GM23338 (cell line): Measurements from ENCODE around the gene PICALM. TPM values are rescaled to one million over a fixed set of nuclear protein-coding genes. Genes with fewer than 3 reads are reported as not detected.

Source experiments
- ATAC-seq: fragments of 200-7000 bp; cut with Tn5 transposase; 3 replicates; pipeline ENCODE4 v1.9.1; 2020
- DNase-seq: peaks from one replicate; pipeline ENCODE4 v3.0.0-alpha.2; 2015; ENCODE audit warnings: low spot score
- H2AFZ ChIP-seq: fragments of 200-600 bp; sonication (generic); 2 replicates; pipeline ENCODE4 v1.8.0; 2016; ENCODE audit warnings: antibody characterized with exemption, mild to moderate bottlenecking, moderate library complexity
- H3F3A ChIP-seq: fragments of 200-600 bp; sonication (generic); replicated peaks from 2 replicates; pipeline ENCODE4 v1.8.0; 2017; ENCODE audit warnings: antibody characterized with exemption, mixed run types, low read depth
- H3K27ac ChIP-seq: fragments of 200-600 bp; sonication (generic); 2 replicates; pipeline ENCODE4 v1.6.1; 2016; ENCODE audit warnings: low read depth
- H3K27me3 ChIP-seq: fragments of 200-600 bp; sonication (generic); 2 replicates; pipeline ENCODE4 v1.8.0; 2016; ENCODE audit warnings: mild to moderate bottlenecking, mixed run types, moderate library complexity; ENCODE audit not compliant: insufficient read depth
- H3K36me3 ChIP-seq: fragments of 200-600 bp; sonication (generic); 2 replicates; pipeline ENCODE4 v1.8.0; 2016; ENCODE audit warnings: mild to moderate bottlenecking; ENCODE audit not compliant: insufficient read depth
- H3K4me1 ChIP-seq: fragments of 200-600 bp; sonication (generic); 2 replicates; pipeline ENCODE4 v1.8.0; 2016; ENCODE audit warnings: mild to moderate bottlenecking, moderate library complexity; ENCODE audit not compliant: insufficient read depth
- H3K4me2 ChIP-seq: fragments of 200-600 bp; sonication (generic); 2 replicates; pipeline ENCODE4 v1.7.1; 2017; ENCODE audit warnings: mixed run types
- H3K4me3 ChIP-seq: fragments of 200-600 bp; sonication (generic); 2 replicates; pipeline ENCODE4 v1.6.1; 2016; ENCODE audit warnings: mixed run types
- H3K79me2 ChIP-seq: fragments of 200-600 bp; sonication (generic); replicated peaks from 2 replicates; pipeline ENCODE4 v1.8.0; 2017; ENCODE audit warnings: mild to moderate bottlenecking; ENCODE audit not compliant: insufficient read depth
- H3K9me2 ChIP-seq: fragments of 200-600 bp; sonication (generic); 2 replicates; pipeline ENCODE4 v1.8.0; 2017; ENCODE audit not compliant: insufficient read depth
- H4K20me1 ChIP-seq: fragments of 200-600 bp; sonication (generic); replicated peaks from 2 replicates; pipeline ENCODE4 v1.8.0; 2017; ENCODE audit warnings: mild to moderate bottlenecking; ENCODE audit not compliant: insufficient read depth
- H3K27ac Mint-ChIP-seq: 2 replicates; pipeline ENCODE4 v1.8.0; 2020; ENCODE audit warnings: inconsistent platforms, mild to moderate bottlenecking, moderate library complexity, mixed read lengths
- H3K27me3 Mint-ChIP-seq: 3 replicates; pipeline ENCODE4 v1.8.0; 2022; ENCODE audit warnings: low read depth, mild to moderate bottlenecking, moderate library complexity, mixed read lengths, inconsistent platforms; ENCODE audit not compliant: insufficient read depth, poor library complexity
- H3K36me3 Mint-ChIP-seq: 3 replicates; pipeline ENCODE4 v1.8.0; 2021; ENCODE audit warnings: low read depth, mild to moderate bottlenecking, inconsistent platforms, moderate library complexity, mixed read lengths
- H3K4me1 Mint-ChIP-seq: 3 replicates; pipeline ENCODE4 v1.8.0; 2020; ENCODE audit warnings: mild to moderate bottlenecking, inconsistent platforms, mixed read lengths
- H3K4me3 Mint-ChIP-seq: 3 replicates; pipeline ENCODE4 v1.8.0; 2021; ENCODE audit warnings: moderate library complexity, mild to moderate bottlenecking, inconsistent platforms, mixed read lengths
- H3K9me3 Mint-ChIP-seq: 3 replicates; pipeline ENCODE4 v1.8.0; 2020; ENCODE audit warnings: moderate library complexity, mild to moderate bottlenecking, inconsistent platforms, mixed read lengths
- CREB1 ChIP-seq: fragments of 250-450 bp; sonication (Bioruptor Pico); IDR thresholded peaks from 2 replicates; pipeline ENCODE4 v1.5.0; 2020; ENCODE audit warnings: low read depth, mild to moderate bottlenecking, moderate library complexity
- EZH2 ChIP-seq: fragments of 200-600 bp; sonication (generic); IDR thresholded peaks from one replicate; pipeline ENCODE4 v1.8.0; 2017; ENCODE audit warnings: antibody characterized with exemption, mild to moderate bottlenecking, low read depth; ENCODE audit not compliant: unreplicated experiment
- EZH2phosphoT487 ChIP-seq: fragments of 200-600 bp; sonication (generic); IDR thresholded peaks from one replicate; pipeline ENCODE4 v1.8.1; 2018; ENCODE audit warnings: antibody characterized with exemption; ENCODE audit not compliant: unreplicated experiment
- JUNB ChIP-seq: IDR thresholded peaks from one replicate; pipeline ENCODE4 v1.6.1; 2016; ENCODE audit warnings: antibody characterized with exemption; ENCODE audit not compliant: unreplicated experiment
- NANOG ChIP-seq: IDR thresholded peaks from 2 replicates; pipeline ENCODE4 v1.6.1; 2016; ENCODE audit warnings: antibody characterized with exemption, borderline replicate concordance
- POLR2AphosphoS5 ChIP-seq: IDR thresholded peaks from 2 replicates; pipeline ENCODE4 v1.6.1; 2016; ENCODE audit warnings: antibody characterized with exemption, low read depth
- STAT1 ChIP-seq: IDR thresholded peaks from one replicate; pipeline ENCODE4 v1.6.1; 2016; ENCODE audit warnings: antibody characterized with exemption; ENCODE audit not compliant: unreplicated experiment
- ZNF114 ChIP-seq: fragments of 250-450 bp; sonication (Bioruptor Pico); IDR thresholded peaks from 2 replicates; pipeline ENCODE4 v1.5.0; 2020; ENCODE audit warnings: mild to moderate bottlenecking, moderate library complexity
- ZNF331 ChIP-seq: fragments of 250-450 bp; sonication (Bioruptor Pico); IDR thresholded peaks from 2 replicates; pipeline ENCODE4 v1.5.0; 2020; ENCODE audit warnings: low read depth, mild to moderate bottlenecking, moderate library complexity
- polyA plus RNA-seq: library from polyadenylated mRNA; unstranded; fragments of >200 nt; fragmentation: Nextera tagmentation; extraction: Ambion mirVana; gene quantifications from 2 replicates; pipeline ENCODE4 v1.2.1, GENCODE V29; 2016
- total RNA-seq: library from RNA; depleted of rRNA; stranded (reverse); fragments of >200 nt; shearing (Covaris generic); gene quantifications from 2 replicates; pipeline ENCODE4 v1.2.3, GENCODE V29; 2014
- TF ChIP-seq, protein P1 (sequence below), 2 experiments: fragments of 200-600 bp in 1 of 2; sonication (generic) in 1 of 2; conservative IDR thresholded peaks; 2 replicates each; pipeline versions ENCODE4 v1.5.1 to v1.6.1; 2016 to 2017; ENCODE audit warnings: antibody characterized with exemption in 2 of 2, low read depth in 2 of 2, mild to moderate bottlenecking in 2 of 2, moderate library complexity in 1 of 2
- TF ChIP-seq, protein P2 (sequence below): IDR thresholded peaks from one replicate; pipeline ENCODE4 v1.6.1; 2018; ENCODE audit warnings: antibody characterized with exemption; ENCODE audit not compliant: unreplicated experiment
- TF ChIP-seq, protein P3 (sequence below): IDR thresholded peaks from 2 replicates; pipeline ENCODE4 v1.6.1; 2016; ENCODE audit warnings: antibody characterized with exemption
- TF ChIP-seq, protein P4 (sequence below): fragments of 250-450 bp; sonication (Bioruptor Pico); IDR thresholded peaks from 2 replicates; pipeline ENCODE4 v1.5.0; 2020; ENCODE audit warnings: mild to moderate bottlenecking, moderate library complexity

PICALM gene
- total and polyA plus RNA-seq, 2 experiments from 2014 or later, result 27.9 to 134 TPM

DNA sequence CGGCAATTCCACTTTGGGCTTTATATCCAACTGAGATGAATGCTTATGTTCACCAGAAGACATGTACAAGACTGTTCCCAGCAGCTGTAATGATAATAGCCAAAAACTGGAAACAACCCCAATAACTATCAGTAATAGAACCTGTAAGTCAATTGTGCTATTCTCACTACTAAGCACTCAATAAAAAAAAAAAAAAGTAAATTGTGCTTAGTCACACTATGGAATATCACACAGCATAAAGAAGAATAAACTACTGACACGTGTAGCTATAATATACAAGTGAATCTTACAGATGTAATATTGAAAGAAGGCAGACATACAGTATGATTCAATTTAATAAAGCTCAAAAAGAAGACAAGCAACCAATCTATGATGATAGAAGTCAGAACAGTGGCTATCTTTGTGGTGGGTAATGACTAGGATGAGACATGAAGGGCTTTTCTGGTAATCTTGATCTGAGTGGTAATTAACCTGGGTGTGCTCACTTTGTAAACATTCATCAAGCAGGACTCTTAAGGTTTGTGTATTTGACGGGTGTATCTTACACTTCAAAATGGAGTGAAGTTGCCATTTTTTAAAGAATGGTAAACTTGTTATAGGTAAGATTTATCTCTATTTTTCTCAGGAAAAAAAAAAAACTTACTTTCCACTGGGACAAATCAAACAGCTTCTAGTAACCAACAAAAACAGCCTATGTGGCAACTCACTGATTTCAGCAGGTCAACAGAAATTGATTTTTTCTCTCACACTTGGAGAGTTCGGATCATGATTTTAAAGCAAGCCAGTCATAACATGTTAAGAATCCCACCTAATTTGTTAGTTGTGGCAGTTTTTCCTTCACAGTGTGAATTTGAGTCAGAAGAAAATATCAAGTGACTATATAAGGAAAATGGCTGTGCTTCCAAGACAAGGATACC is 129.5 kb downstream of the PICALM start:
- no peaks in the 10 kb centered on the region for H3F3A ChIP-seq
- Mint-ChIP-seq H3K4me1 (no peaks in the 10 kb centered on the region; the same call in 2 of the 3 replicates), H3K4me3 (no peak overlapping the region), H3K27ac (no peak overlapping the region), H3K36me3 (peaks cover 10% of the 10 kb centered on the region), H3K9me3 (peaks cover 9% of the 10 kb centered on the region), H3K27me3 (peaks cover 7% of the 10 kb centered on the region)
- no peak for TF ChIP-seq EZH2
- TF ChIP-seq ZNF114 (CRISPR knock-in tag), result no peak
- no peak for TF ChIP-seq CREB1 (CRISPR knock-in tag)
- no peak for TF ChIP-seq NANOG
- TF ChIP-seq, protein P1, sequence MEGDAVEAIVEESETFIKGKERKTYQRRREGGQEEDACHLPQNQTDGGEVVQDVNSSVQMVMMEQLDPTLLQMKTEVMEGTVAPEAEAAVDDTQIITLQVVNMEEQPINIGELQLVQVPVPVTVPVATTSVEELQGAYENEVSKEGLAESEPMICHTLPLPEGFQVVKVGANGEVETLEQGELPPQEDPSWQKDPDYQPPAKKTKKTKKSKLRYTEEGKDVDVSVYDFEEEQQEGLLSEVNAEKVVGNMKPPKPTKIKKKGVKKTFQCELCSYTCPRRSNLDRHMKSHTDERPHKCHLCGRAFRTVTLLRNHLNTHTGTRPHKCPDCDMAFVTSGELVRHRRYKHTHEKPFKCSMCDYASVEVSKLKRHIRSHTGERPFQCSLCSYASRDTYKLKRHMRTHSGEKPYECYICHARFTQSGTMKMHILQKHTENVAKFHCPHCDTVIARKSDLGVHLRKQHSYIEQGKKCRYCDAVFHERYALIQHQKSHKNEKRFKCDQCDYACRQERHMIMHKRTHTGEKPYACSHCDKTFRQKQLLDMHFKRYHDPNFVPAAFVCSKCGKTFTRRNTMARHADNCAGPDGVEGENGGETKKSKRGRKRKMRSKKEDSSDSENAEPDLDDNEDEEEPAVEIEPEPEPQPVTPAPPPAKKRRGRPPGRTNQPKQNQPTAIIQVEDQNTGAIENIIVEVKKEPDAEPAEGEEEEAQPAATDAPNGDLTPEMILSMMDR (conservative IDR thresholded peaks at IDR 0.05; ENCODE audit: low read depth in 2 of 2), result no peak
- no peak for TF ChIP-seq ZNF331 (CRISPR knock-in tag)
- TF ChIP-seq POLR2AphosphoS5, result no peak
- TF ChIP-seq, protein P2, sequence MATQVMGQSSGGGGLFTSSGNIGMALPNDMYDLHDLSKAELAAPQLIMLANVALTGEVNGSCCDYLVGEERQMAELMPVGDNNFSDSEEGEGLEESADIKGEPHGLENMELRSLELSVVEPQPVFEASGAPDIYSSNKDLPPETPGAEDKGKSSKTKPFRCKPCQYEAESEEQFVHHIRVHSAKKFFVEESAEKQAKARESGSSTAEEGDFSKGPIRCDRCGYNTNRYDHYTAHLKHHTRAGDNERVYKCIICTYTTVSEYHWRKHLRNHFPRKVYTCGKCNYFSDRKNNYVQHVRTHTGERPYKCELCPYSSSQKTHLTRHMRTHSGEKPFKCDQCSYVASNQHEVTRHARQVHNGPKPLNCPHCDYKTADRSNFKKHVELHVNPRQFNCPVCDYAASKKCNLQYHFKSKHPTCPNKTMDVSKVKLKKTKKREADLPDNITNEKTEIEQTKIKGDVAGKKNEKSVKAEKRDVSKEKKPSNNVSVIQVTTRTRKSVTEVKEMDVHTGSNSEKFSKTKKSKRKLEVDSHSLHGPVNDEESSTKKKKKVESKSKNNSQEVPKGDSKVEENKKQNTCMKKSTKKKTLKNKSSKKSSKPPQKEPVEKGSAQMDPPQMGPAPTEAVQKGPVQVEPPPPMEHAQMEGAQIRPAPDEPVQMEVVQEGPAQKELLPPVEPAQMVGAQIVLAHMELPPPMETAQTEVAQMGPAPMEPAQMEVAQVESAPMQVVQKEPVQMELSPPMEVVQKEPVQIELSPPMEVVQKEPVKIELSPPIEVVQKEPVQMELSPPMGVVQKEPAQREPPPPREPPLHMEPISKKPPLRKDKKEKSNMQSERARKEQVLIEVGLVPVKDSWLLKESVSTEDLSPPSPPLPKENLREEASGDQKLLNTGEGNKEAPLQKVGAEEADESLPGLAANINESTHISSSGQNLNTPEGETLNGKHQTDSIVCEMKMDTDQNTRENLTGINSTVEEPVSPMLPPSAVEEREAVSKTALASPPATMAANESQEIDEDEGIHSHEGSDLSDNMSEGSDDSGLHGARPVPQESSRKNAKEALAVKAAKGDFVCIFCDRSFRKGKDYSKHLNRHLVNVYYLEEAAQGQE, result no peak
- TF ChIP-seq, protein P3, sequence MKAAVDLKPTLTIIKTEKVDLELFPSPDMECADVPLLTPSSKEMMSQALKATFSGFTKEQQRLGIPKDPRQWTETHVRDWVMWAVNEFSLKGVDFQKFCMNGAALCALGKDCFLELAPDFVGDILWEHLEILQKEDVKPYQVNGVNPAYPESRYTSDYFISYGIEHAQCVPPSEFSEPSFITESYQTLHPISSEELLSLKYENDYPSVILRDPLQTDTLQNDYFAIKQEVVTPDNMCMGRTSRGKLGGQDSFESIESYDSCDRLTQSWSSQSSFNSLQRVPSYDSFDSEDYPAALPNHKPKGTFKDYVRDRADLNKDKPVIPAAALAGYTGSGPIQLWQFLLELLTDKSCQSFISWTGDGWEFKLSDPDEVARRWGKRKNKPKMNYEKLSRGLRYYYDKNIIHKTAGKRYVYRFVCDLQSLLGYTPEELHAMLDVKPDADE, result no peak
- no peak for TF ChIP-seq STAT1
- TF ChIP-seq, protein P4, sequence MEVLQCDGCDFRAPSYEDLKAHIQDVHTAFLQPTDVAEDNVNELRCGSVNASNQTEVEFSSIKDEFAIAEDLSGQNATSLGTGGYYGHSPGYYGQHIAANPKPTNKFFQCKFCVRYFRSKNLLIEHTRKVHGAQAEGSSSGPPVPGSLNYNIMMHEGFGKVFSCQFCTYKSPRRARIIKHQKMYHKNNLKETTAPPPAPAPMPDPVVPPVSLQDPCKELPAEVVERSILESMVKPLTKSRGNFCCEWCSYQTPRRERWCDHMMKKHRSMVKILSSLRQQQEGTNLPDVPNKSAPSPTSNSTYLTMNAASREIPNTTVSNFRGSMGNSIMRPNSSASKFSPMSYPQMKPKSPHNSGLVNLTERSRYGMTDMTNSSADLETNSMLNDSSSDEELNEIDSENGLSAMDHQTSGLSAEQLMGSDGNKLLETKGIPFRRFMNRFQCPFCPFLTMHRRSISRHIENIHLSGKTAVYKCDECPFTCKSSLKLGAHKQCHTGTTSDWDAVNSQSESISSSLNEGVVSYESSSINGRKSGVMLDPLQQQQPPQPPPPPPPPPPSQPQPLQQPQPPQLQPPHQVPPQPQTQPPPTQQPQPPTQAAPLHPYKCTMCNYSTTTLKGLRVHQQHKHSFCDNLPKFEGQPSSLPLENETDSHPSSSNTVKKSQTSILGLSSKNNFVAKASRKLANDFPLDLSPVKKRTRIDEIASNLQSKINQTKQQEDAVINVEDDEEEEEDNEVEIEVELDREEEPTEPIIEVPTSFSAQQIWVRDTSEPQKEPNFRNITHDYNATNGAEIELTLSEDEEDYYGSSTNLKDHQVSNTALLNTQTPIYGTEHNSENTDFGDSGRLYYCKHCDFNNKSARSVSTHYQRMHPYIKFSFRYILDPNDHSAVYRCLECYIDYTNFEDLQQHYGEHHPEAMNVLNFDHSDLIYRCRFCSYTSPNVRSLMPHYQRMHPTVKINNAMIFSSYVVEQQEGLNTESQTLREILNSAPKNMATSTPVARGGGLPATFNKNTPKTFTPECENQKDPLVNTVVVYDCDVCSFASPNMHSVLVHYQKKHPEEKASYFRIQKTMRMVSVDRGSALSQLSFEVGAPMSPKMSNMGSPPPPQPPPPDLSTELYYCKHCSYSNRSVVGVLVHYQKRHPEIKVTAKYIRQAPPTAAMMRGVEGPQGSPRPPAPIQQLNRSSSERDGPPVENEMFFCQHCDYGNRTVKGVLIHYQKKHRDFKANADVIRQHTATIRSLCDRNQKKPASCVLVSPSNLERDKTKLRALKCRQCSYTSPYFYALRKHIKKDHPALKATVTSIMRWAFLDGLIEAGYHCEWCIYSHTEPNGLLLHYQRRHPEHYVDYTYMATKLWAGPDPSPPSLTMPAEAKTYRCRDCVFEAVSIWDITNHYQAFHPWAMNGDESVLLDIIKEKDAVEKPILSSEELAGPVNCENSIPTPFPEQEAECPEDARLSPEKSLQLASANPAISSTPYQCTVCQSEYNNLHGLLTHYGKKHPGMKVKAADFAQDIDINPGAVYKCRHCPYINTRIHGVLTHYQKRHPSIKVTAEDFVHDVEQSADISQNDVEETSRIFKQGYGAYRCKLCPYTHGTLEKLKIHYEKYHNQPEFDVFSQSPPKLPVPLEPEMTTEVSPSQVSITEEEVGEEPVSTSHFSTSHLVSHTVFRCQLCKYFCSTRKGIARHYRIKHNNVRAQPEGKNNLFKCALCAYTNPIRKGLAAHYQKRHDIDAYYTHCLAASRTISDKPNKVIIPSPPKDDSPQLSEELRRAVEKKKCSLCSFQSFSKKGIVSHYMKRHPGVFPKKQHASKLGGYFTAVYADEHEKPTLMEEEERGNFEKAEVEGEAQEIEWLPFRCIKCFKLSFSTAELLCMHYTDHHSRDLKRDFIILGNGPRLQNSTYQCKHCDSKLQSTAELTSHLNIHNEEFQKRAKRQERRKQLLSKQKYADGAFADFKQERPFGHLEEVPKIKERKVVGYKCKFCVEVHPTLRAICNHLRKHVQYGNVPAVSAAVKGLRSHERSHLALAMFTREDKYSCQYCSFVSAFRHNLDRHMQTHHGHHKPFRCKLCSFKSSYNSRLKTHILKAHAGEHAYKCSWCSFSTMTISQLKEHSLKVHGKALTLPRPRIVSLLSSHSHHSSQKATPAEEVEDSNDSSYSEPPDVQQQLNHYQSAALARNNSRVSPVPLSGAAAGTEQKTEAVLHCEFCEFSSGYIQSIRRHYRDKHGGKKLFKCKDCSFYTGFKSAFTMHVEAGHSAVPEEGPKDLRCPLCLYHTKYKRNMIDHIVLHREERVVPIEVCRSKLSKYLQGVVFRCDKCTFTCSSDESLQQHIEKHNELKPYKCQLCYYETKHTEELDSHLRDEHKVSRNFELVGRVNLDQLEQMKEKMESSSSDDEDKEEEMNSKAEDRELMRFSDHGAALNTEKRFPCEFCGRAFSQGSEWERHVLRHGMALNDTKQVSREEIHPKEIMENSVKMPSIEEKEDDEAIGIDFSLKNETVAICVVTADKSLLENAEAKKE (CRISPR knock-in tag), result no peak
- no peak for TF ChIP-seq EZH2phosphoT487
- TF ChIP-seq JUNB, result no peak
- H3K79me2 ChIP-seq, result no peaks in the 10 kb centered on the region
- no peaks in the 10 kb centered on the region for H3K4me1 ChIP-seq
- H4K20me1 ChIP-seq, result no peaks in the 10 kb centered on the region
- no peak overlapping the region for H3K27ac ChIP-seq
- H2AFZ ChIP-seq, result no peak overlapping the region
- no peak overlapping the region for H3K4me3 ChIP-seq
- H3K27me3 ChIP-seq, result peaks cover 14% of the 10 kb centered on the region
- H3K9me2 ChIP-seq, result no peaks in the 10 kb centered on the region; the same call in 1 of the 2 replicates
- ATAC-seq, result no peak
- H3K4me2 ChIP-seq, result no peak overlapping the region
- H3K36me3 ChIP-seq, result no peaks in the 10 kb centered on the region
- DNase-seq, result no peak
